Activated CD4-positive, alpha-beta T cell treated with anti-CD3 and anti-CD28 coated beads, Interleukin-2, amount 50 U/mL, for 1 hour (primary cell): ENCODE results near the gene MUCL3.
"Not testable (repeated sequence)": the region's sequence is repeated elsewhere in the genome, so short reads cannot be mapped to it uniquely, and the experiment has no call there.

Experiments used
- DNase-seq: peaks from one replicate; pipeline ENCODE4 v3.0.0-alpha.2; 2020

Gene MUCL3

DNA sequence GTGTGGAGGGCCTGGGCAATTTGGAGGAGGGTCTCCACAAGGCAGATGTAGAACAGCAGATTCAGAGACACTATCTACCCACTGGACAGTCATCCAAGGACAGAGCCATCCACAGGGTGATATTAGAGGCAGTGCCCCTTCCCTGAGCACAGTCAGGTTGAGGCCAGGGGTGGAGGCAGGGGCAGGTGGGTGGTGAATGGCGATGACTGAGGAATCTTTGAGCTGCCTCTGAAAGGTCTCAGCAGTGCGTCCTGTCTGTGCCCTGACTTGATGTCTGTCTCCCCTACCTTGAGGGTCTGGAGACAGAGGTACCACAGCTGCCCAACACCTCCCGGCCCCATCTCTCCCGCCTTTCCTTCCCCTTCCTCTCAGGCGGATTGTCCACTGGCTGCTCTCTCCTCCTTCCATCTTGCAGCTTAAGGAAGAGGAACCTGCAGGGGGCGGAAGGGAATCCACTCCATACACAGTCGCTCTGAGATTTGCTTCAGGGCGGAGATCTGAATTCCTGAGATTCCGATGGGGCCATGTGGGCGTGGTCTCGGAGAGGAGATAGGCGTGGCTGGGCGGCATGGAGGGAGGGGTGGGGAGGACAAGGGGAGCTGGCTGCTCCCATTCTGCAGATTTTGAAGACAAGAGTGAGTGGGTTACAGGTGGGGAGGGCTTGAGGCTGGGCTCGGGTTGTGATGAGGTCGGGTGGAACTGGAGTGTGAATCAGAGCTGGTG lies 1.7 kb downstream of the MUCL3 start:
- DNase-seq, result no peak

DNA sequence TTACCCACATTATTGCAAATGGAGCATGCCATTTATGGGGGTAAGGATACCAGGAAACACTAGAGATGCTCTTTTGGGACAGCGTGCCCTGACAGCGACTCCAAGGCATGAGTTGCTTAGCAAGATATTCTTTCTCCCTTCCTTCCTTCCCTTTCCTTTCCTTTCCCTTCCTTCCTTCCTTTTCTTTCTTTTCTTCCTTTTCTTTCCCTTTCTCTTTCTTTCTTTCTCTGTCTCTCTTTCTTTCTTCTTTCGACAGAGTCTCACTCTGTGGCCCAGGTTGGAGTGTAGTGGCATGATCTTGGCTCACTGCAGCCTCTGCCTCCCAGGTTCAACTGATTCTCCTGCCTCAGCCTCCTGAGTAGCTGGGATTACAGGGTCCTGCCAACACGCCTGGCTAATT lies 3.3 kb downstream of the MUCL3 start:
- DNase-seq, result no peak

DNA sequence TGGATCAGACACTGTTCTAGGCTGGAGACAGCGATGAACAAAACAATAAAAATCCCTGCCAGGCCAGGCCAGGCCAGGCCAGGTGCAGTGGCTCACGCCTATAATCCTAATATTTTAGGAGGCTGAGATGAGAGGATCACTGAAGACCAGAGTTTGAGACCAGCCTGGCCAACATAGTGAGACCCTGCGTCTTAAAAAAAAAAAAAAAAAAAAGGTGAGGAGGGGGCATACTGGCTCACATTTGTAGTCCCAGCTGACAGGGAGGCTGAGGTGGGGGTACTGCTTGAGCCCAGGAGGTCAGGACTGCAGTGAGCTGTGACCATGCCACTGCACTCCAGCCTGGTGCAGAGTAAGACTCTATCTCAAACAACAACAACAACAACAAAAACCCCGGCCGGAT lies 4.5 kb downstream of the MUCL3 start:
- no peak for DNase-seq

DNA sequence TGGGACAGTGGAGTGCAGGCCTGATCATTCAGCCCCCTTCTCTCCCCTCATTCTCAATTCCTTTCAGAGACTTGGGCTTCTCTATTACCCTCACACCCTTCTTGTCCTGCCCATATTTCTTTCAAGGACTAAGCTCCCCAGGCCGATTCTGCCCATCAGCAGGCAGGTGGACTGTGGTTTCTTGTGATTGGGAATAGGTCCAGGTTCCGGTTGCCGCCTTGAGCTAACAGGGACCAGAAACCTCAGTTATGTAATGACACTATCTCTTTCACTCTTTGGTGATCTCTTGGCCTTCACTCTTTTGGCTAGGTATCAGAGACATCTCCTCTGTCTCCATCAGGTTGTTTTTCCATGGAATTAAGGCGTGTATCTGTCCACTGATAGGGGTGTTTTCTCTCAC lies 6.5 kb downstream of the MUCL3 start:
- no peak for DNase-seq

- DNase-seq, result no peak
Measured at GRCh38 chr6:30948811-30949210, 8.0 kb downstream of the MUCL3 start.

- no peak for DNase-seq
Measured at GRCh38 chr6:30951907-30952469, 11.2 kb downstream of the MUCL3 start.

DNA sequence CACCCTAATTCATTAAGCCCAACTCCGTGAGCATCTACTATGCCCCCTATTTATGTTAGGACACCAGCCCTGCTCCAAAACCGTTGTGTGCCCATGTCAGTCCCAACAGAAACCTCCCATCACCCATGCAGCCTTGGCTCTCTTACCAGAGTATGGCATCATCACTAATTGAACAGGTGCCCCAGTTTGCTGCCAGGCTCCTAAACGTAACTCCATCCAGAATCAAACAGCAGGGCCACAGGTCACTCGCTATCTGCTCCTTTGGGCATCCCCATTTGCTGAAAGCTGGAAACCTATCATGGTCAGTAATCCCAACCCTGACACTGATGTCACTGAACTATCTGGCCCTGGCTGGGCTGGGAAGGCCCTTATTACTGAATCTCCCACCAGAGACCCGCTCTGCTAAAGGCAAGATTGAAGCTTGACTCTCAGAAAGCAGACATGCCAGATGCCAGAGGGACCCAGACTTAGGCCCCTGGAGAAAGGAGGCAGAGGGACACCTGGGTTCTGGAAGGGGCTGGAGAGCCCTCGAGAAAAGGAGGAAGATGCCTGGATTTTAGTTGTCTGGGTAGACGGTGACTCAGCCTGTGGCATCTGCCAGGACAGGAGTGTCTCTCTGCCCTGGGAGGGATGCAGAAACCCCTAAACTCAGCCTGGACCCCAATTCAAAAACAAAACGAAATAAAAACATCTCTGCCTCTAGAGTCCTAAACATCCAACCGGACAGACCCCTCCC lies 14.0 kb downstream of the MUCL3 start:
- DNase-seq, result no peak

DNA sequence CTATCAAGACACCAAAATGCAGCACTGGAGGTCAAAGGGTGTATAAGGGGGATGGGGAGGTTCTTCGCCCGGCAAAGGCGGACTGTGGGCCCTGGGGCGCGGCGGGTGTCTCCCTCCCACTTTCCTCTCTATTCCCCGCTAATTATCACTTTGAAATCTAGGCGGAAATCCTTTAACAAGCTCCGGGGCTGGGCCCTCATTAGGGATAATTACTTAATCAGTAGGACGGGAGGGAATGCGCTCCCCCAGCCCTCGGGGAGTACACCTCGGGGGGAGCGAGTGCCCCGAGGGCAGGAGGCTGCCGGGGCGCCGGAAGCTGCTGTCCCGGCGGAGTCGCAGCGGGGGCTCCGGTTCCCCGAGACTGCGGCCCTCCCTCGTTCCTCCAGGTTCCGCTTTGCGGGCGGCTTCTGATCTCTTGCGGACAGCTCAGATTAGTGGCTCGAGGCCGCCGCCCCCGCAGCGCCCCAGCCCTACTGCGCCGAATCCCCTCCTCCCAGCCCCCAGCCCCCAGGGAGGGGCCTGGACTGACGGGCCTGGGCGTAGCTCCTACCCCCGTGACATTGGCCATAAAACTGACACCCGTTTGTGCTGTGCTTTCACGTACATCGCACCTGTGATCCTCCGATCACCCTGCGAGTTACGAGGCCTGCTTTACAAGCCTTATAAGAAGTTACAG lies 14.7 kb downstream of the MUCL3 start:
- peak; percentile 58 for DNase-seq

DNA sequence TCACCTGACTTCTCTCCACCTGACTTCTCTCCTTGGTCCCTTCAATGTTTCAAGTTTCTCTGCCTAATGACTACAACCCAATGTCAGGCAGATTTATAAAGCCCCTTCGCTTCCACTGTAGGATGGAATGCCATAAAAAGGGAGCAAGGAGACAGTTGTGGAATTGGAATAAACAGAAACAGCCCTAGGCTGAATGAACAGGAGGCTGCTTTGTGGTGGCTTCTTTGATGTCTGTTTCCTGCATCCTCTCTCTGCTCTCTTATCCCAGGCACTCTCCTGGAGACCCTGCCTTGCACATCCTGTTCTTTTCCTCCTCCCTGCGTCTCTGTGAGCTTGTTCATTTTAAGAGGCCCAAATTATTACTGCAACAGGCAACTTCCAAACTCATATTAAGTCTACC lies 16.9 kb downstream of the MUCL3 start:
- no peak for DNase-seq

DNA sequence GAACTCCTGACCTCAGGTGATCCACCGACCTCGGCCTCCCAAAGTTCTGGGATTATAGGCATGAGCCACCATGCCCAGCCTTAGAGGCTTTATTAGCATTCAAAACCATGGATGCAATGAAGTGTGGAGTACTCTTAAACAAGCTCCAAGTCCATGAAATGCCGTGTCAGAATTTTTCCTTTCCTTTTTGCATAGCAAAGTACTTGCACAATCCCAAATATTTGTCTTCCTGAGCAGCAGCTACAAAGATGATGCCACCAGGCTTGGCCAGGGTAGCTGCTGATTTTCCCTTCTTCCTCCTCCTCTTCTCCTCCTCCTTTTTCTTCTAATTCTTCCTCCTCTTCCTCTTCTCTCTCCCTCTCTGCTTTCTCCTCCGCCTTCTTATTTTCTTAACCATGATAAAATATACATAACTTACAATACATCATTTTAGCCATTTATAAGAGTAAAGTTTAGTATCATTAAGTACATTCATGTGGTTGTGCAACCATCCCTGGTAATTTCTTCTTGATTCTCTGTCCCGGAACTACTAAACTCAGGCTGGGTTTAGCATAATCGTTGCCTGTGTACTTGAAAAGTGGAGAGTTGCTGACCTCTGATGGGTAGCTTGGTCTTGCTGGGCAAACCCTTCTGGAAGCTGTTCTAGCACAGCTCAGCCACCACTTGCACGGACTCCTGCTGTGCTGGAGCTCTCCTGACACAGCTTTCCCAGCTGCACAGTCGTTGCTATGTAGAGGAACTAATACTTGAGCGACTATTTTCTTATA lies 20.3 kb downstream of the MUCL3 start:
- DNase-seq, result no peak

- no peak for DNase-seq
Measured at GRCh38 chr6:30962716-30963115, 21.9 kb downstream of the MUCL3 start.

DNA sequence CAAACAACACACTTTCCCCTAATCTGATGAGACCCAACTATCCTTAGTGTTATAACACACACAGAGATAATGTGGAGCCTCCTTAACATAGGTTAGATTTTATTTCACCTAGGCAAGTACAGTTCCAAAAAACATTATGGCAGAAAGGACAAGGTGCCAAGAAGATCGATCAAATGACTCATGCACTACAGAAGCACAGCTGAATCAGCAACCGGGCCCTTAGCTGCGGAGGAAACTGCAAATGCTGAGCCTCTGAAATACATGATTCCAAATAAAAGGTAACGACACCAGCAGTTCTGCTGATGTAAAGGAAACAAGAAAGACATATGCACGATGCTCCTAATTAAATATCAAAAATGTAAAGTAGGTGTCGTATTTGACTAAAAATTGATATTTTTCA lies 22.9 kb downstream of the MUCL3 start:
- DNase-seq, result no peak

GRCh38 chr6:30964075-30964474 lies 23.3 kb downstream of the MUCL3 start:
- no peak for DNase-seq

GRCh38 chr6:30965140-30965601 lies 24.4 kb downstream of the MUCL3 start:
- no peak for DNase-seq

- DNase-seq, result no peak
Measured at GRCh38 chr6:30966154-30966553, 25.4 kb downstream of the MUCL3 start.

DNA sequence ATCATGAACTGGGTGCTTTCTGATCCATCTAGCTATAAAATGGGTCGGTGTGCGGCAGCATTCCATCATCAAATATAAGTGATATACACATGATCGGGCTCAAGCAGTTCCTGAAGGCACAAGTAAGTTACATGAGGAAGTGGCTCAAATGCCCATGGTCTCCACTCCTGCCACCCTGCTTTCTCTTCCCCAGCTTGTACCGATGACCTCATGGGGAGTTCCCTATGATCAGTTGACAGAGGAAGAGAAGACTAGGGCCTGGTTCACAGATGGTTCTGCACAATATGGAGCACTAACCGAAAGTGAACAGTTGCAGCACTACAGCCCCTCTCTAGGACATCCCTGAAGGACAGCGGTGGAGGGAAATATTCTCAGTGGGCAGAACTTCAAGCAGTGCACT lies 28.4 kb downstream of the MUCL3 start:
- DNase-seq, result not testable (repeated sequence)

DNA sequence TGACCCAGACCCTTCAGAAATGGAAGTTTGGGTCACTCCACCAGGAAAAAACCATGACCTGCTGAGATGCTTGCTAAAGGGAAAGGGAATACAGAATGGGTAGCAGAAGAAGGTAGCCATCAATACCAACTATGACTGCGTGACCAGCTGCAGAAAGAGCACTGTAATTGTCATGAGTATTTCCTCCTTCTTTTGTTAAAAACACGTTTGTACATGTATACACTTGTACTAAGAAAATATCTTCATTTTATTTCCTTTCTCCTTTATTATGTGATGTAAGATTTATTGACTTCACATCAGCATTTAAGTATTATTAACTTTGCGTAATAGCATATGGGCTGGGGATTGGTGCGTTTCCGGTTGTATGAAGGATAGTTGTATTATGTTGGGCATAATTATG lies 30.2 kb downstream of the MUCL3 start:
- DNase-seq, result no peak

DNA sequence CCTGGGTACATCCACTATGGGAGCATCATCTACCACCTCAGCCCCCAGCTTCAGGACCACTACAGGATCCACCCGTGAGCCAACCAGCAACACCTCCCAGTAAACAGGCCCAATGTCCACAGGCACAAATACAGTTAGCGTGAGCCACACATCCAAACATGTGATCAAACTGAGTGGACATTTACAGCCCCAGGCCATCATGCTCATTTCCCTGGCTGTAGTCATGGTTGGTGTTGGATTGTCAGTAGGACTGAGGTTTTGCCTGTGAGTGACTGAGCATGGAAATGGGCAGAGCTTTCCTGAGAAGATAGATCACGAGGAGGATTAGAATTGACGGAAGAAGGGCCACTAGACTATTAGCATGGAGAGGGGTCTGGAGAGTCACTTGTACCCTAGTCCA lies 32.0 kb downstream of the MUCL3 start:
- no peak for DNase-seq

DNA sequence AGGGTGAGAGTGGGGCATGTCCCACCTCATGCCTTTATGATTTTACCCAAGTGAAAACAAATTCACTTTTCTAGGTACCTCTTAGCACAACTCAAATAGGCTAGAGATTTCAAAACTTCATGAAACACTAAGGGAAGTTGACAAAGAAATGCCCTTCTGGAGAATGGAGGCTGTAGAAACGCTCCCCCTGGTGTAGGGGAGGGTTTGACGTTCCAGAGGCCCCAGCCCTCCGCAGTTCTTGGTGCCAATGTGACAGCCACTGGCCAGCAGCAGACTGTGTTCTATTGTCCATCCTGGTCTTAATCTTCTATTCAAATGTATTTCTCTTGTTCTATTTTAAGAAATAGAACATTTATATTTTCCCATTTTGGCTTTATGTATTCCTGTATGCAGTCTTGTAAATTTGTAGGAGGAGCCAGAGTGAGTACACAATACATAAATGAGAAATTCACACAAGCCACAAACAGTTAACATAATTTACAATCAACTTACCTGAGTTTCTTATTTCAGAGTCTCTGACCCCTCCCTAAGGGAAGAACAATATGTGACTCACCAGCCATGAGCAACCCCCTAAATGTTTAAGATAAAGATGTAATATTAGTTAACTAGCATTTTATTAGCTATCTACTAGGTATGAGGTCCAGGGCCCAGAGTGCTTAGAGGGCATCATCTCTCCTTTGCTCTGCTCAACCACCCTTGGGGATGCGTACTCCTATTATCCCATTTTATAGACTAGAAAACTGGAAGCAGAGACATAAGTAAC lies 33.9 kb downstream of the MUCL3 start:
- DNase-seq, result no peak

- no peak for DNase-seq
Measured at GRCh38 chr6:30979141-30979540, 38.4 kb downstream of the MUCL3 start.

GRCh38 chr6:30979690-30980089 lies 38.9 kb downstream of the MUCL3 start:
- DNase-seq, result no peak
